GM18511 (cell line): ENCODE results near the gene RAPGEF4.
"Not testable (repeated sequence)": the region's sequence is repeated elsewhere in the genome, so short reads cannot be mapped to it uniquely, and the experiment has no call there.

ENCODE experiments used
- ATAC-seq: cut with Tn5 transposase; IDR thresholded peaks from one replicate; pipeline ENCODE4 v1.9.1; 2021; ENCODE audit warnings: mild to moderate bottlenecking, moderate library complexity; ENCODE audit not compliant: unreplicated experiment

The RAPGEF4 gene

DNA sequence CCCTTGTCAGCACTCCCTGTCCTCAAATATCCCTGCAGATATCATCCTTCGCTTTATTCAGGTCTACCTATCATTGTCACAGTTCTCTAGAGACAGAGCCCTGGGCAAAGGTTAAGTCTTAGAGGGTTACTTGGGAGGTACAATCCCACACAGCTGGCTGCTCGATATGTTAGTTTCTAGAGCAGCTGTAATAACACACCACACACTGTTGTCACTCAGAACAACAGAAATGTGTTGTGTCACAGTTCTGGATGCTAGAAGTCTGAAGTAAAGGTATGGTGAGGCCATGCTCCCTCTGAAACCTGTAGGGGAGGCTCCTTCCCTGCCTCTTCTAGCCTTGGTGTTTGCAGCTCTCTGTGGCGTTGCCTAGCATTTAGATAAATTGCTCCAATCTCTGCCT is 9.9 kb upstream of the RAPGEF4 start:
- no peak for ATAC-seq

DNA sequence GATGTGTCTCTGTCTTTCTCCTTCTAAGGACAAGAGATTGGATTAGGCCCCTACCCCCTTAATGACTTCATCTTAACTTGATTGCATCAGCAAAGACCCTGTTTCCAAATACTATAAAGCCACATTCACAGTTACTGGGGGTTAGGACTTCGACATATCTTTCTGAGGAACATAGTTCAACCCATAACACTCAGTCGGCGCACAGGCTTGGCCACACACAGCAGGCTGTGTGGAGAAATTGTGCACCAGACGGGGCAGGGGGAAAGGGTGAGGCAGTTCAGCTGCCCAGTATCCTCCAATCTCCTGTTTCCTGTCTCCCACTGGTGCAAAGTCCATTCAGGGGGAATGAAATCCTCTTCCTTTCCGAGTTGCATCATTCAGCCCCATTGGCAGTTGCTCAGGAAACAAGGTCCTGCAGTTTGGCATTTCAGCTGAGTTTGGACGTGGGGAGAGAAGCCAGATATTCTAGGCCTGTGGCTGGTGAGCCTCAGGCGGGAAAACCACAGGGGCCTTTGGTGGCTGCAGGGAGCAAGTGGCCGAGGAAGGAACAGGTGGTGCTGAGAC is 9.4 kb upstream of the RAPGEF4 start:
- no peak for ATAC-seq

DNA sequence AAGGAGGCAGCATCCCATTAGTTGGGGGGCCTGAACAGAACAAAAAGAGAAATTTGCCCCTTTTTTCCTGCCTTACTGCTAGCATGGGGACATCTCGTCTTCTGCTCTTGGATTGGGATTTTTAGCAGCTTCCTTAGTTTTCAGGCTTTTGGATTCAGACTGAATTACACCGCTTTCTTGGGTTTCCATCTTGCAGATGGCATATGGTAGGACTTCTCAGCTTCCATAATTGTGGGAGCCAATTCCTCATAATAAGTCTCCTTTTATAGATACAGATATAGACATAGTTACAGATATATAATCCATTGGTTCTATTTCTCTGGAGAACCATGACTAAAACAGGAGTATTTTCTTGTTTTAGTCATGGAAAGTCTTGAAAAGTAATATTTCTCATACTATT is 5.2 kb upstream of the RAPGEF4 start:
- ATAC-seq: no peak

DNA sequence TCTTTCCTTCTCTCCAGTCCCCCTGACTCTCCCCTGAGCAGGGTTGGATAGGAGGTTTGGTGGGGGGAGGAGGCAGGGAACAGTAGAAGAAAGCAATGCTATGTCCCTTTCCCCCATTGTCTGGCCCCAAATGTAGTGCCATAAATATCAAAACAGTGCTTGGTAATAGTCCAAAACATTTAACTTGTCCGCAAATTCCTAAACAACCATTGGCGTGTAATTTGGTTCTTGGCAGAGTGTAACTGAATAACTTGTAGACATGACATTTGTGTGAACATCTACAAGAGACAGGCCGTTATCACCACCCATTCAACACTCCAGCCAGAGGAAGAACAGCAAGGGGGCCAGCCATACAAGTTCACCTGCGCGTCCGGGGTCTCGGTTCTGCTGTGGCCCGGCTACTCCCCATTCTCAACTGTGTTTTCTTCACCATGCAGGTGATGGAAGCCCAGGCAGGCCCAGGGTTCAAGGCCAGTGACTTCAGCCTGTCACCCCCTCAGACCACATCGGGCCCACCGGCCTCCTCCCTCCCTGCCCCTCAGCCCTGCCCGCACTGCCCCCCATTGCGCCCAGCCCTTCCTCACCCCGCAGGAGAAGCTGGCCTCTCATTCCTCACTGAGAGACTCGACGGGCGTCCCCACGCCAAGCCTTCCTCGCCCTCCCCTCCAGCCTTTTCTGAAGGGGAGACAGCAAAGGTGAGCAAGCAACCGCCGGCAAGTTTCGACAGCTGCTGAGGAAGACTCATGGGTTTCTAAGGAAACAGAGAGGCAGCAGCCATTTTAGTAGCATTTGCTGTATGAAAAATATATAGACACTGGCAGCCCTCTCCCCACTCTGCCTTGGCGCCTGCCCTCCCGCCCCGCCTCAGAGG is 699 bp upstream of the RAPGEF4 start:
- ATAC-seq: no peak

DNA sequence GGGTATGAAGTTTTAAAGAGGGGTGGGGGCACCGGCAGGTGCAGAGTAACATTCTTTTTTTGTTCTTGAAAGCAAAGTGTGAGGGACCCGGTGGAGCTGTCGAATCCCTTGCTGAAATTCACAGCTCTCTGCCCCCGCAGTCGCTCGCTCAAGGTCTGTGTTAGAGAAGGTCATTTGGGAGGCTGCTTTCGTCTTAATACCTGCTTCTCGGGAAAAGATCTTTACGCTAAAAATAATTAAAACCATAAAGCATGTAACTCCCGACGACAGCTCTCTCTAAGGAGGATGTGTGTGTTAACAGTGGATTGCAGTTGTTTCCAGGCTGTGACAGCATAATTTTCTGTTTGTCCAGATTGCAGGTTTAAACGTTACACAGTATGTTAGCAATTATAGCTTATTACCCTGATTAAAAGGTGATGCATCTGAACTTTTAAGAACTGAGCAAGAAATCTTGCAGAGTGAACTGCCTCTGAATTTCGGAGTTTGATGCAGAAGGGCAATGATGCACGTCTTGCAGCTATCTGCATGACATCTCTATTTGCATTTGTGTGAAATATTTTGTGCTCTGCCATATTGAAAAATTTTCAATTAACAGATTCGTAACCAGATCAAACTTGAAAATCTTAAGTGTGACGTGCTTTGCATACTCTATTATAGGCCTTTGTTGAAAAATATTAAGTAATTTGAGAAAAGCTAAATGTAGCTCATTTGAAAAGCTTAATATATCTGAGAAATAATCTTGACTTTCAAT is 954 bp downstream of the RAPGEF4 start:
- ATAC-seq: no peak

DNA sequence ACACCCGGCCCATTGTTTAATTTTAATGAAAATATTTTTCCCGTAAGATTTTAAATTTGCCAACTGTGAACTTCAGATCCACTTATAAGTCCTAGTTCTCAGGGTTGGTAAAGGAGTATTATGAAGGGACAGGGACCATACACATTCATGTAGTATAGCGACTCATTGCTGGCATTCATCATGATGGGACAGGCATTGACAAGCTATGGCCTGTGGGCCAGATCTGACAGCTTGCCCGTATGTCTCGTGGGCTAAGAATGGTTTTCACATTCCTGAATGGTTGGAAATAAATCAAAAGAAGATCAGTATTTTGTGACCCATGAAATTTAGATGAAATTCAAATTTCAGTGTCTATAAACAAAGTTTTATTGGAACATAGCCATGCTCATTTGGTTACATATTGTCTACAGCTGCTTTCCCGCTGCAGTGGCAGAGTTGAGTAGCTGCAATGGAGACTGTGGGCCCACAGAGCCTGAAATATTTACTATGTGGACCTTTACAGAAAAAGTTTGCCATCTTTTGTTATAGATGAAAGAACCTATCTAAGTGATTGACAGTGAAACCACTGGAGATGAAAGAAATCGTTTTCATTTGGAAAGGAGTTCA is 4.1 kb downstream of the RAPGEF4 start:
- ATAC-seq: no peak

DNA sequence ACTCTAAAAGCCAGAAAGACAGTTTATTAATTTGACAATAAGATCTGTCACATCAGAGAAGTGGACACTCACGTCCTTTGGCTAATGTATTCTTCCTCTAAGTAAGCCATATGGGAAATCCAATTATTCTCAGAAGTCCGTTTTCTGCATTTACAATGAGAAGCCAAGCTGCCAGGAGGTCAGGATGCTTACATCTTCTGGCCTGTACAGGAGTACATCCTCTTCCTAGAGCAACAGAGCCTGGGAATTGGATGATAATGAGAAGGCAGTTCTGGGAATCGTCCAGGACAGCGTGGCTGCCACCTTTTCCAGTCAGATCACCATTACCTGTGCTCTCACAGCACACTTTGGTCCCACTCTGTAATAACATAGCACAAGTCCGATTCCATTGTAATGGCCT is 5.2 kb downstream of the RAPGEF4 start:
- no peak for ATAC-seq

DNA sequence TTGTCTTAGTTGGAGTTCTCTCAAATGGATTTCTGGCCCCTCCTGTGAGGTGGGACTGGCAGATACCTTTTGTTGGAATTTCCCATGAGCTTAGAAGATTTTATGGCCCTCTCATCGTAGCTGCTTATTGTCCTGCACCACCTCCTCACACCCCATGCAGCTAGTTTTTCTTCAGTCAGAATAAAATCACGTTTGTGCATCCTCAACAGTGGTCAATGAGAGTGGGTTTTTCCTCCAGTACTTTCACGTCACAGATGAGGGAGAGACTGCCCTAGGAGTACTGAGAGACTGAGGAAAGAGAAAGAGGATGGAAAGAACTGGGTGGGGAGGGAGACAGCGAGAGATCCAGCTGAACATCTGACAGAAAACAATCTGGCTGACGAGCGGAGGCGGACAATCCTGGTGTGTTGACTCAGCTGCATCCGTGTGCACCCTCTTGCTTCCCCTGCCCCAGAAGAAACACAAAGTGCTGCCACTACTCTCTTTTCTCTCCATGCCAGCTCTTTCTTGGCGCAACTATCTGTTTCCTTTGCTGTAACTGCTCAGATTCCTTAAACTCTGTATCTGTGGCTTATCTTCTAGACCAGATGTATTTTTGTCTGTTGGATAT is 7.4 kb downstream of the RAPGEF4 start:
- ATAC-seq: no peak

DNA sequence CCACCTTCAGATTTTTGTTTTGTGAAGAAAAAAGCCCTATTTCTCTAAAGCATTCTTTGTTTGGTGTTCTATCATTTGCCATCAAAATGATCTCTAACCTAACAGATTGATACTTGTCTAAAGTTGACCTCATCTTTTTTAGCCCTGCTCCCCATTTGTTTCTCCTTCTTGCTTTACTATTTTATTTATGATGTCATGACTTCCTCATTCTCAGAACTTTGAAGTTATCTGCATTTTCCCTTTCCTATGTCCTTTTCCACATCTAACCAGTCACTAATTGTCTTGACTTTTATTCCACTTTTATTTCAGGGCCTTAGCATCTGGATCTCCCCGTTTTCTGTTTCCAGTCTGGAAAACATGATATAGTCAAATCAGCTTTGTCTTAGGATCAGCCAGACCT is 8.3 kb downstream of the RAPGEF4 start:
- ATAC-seq: no peak

DNA sequence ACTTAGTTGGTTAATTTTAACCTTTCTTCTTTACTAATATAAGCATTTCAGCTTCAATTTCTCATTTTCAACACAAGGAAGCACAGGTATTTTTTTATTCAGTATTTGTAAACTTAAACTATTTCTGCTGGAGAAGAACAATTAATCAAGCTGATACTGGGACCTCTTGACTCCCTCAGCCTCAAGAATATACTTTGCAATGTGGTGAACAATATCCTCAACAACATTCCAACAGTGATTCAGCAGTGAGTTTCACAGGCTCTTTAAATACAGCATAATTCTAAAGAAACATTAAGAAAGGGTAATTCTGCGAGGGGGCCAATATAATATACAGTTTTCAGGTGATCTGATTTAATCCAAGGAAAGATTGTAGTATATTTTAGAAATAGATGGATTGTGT is 10.0 kb downstream of the RAPGEF4 start:
- ATAC-seq: no peak

DNA sequence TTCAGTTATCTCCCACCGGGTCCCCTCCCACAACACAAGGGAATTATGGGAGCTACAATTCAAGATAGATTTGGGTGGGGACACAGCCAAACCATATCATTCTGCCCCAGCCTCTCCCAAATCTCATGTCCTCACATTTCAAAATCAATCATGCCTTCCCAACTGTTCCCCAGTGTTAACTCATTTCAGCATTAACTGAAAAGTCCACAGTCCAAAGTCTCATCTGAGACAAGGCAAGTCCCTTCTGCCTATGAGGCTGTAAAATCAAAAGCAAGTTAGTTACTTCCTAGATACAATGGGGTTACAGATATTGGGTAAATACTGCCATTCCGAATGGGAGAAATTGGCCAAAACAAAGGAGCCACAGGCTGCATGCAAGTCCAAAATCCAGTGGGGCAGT is 12.9 kb downstream of the RAPGEF4 start:
- not testable (repeated sequence) for ATAC-seq

DNA sequence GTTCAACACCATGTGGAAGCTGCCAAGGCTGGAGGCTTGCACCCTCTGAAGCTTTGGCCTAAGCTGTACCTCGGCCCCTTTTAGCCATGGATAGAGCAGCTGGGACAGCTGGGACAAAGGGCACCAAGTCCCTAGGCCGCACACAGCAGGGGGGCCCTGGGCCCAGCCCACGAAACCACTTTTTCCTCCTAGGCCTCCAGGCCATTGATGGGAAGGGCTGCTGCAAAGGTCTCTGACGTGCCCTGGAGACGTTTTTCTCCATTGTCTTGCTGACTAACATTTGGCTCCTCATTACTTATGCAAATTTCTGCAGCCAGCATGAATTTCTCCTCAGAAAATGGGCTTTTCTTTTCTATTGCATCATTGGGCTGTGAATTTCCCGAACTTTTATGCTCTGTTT is 13.7 kb downstream of the RAPGEF4 start:
- no peak for ATAC-seq

DNA sequence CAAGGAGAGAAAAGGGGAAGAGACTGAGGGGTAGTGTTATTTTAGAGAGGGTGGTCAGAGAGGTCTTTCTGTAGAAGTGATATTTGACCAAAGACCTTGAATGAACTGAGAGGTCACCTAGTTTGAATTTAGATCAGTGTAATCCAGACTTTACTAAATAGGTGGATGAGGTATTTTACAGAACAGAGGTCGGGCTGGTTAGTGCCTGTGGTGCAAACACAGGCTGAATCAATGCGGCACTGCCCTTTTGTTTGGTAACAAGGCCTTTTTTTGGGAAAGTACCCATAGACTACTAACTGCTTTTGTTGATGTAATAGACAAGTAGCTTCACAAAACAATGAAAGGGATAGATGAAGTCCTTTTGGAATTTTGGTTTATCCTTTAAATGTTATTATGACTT is 15.9 kb downstream of the RAPGEF4 start:
- ATAC-seq: no peak

DNA sequence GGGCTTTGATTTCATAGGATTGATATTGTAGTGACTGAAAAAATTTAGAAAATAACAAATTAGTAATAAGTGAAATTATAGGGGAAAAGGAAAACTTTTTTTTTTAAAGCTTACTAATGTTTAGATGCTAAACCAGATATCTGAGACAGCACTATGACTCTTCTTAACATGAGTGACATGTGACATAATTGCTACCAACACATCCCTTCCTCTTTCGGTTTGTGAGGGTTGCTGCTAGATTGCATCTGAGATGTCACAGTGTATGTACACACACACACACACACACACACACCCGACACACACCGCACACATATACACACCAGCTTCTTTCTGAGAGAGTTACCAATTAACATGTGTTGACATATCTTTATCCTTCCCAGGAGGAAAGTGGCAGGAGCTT is 18.0 kb downstream of the RAPGEF4 start:
- no peak for ATAC-seq

DNA sequence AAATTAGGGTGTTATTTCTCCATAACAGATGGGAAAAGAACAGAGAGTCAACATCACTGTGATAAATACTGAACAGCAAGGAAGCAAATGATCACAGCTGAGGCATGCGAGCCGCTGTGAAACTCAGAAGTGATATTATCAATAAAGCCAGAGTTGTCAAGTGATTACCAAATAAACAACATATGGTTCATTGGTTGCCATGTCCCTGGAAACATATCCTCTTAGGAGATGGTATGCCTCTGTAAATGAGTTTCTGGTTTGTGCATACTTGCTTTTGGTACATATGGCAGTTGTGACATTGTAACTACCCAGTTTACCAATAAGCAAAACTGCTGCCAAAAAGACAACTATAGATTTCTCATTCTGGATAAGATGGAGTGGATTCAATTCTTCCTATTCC is 23.8 kb downstream of the RAPGEF4 start:
- no peak for ATAC-seq

DNA sequence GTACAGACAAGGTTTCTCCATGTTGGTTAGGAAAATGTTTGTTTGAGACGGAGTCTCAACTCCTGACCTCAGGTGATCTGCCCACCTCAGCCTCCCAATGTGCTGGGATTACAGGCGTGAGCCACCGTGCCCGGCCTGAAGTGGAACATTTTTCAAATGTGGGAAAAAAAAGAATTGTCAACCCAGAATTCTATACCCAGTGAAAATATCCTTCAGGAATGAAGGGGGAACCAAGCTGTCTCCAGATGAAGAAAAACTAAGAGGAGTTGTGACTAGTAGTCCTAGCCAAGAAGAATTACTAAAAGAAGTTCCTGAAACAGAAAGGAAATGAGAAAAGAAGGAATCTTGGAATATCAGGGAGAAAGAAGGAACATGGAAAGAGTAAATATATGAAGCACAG is 25.7 kb downstream of the RAPGEF4 start:
- ATAC-seq: no peak

DNA sequence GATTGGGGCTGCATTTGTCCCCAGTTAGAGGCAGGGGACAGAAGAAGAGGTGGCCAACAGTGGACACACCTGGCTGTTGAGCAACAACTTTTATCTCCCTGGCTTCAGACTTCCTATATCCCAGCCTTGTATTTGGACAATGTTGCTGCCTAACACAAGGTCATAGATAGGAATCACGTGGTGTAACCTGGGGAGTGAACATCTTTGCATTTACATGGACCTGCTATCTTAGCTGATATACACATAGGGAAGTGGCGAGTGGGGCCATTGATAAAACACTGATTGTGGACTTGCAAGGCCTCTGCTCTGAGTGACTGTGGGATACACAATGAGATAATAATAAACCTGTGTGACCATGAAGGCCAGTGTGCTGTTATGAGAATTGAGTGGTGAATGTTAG is 26.9 kb downstream of the RAPGEF4 start:
- ATAC-seq: no peak

DNA sequence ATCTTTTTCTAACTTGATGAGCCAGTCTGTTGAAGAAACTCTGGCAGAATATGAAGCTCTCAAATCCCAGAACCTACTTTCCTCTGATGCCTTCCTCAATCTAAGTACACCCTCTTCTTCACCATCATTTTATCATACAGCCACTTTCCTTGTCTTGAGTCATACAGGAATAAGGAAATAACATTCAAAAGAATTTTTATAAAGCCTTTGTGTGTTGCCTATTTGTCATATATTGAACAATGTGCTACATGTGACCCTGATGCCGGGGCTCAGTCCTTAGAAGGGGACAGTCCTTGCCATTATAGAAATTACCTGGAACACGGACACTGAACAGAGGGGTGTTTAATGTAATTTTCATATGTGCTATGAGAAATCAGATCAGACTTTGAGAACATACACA is 27.4 kb downstream of the RAPGEF4 start:
- ATAC-seq: no peak

DNA sequence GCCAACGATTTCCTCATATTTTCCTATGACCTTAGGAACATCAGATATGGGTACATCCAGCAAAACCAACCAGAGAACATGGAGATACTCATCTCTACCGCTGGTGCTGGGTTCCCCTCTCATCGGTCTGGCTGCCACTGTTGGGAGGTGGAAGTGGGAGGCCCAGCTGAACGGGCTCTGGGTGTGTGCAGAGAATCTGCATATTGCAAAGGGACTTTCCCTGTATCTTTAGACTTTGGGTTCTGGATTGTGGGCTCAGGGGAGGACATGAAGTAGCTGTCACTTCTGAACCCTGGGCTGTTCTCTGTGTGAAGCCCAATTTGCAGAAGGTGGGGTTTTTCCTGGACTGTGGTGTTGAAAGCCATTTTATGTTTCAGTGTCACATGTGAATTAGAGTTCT is 30.0 kb downstream of the RAPGEF4 start:
- ATAC-seq: no peak

DNA sequence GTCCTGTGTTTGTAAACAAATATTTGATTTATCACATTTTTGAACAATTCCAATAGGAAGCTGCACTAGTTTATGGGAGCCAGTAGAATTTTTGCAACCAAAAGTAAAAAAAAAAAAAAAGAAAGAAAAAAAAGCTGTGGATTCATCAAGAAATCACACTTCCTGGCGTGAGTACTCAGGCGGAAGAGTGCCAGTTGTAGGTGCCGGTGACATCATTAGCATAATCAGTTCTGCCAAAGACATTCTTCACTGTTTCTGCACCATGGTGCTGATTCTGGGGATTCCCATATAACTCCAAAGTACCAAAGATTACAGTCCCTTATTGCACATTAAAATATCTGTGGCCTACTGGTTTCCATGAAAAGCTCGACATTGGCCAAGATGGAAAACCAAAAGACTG is 32.8 kb downstream of the RAPGEF4 start:
- no peak for ATAC-seq

DNA sequence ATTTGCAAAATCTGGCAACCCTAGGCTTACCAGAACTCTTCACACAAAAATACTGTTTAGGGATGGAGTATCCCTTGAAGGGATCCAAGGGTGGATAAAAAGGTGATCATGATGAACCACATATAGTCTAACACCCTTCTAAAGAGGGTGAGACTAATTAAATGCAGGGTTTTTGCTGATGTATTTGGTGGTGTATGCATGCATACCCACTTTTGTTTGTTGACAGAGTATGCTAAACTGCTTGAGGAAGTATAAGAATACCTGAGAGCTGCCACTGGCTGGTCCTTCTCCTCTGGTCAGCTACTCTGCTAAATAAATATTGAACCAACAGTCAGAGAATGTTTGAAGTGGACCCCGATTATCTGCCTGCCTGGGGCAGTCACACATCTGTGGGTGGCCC is 34.2 kb downstream of the RAPGEF4 start:
- ATAC-seq: no peak
